Activated naive CD4-positive, alpha-beta T cell treated with anti-CD3 and anti-CD28 coated beads, Interleukin-2, amount 50 U/mL, for 24 hours (primary cell): Measurements from ENCODE around the gene MDM2.

Experiments used
- H3K27ac Mint-ChIP-seq: one replicate; pipeline ENCODE4 v1.8.0; 2021; ENCODE audit warnings: mild to moderate bottlenecking, mixed read lengths
- H3K27me3 Mint-ChIP-seq: one replicate; pipeline ENCODE4 v1.8.0; 2021; ENCODE audit warnings: mixed read lengths
- H3K36me3 Mint-ChIP-seq: one replicate; pipeline ENCODE4 v1.8.0; 2021; ENCODE audit warnings: mixed read lengths
- H3K4me1 Mint-ChIP-seq: one replicate; pipeline ENCODE4 v1.8.0; 2021; ENCODE audit warnings: mixed read lengths
- H3K4me3 Mint-ChIP-seq: one replicate; pipeline ENCODE4 v1.8.0; 2021; ENCODE audit warnings: mild to moderate bottlenecking, mixed read lengths
- H3K9me3 Mint-ChIP-seq: one replicate; pipeline ENCODE4 v1.8.0; 2021; ENCODE audit warnings: mixed read lengths

MDM2 gene

DNA sequence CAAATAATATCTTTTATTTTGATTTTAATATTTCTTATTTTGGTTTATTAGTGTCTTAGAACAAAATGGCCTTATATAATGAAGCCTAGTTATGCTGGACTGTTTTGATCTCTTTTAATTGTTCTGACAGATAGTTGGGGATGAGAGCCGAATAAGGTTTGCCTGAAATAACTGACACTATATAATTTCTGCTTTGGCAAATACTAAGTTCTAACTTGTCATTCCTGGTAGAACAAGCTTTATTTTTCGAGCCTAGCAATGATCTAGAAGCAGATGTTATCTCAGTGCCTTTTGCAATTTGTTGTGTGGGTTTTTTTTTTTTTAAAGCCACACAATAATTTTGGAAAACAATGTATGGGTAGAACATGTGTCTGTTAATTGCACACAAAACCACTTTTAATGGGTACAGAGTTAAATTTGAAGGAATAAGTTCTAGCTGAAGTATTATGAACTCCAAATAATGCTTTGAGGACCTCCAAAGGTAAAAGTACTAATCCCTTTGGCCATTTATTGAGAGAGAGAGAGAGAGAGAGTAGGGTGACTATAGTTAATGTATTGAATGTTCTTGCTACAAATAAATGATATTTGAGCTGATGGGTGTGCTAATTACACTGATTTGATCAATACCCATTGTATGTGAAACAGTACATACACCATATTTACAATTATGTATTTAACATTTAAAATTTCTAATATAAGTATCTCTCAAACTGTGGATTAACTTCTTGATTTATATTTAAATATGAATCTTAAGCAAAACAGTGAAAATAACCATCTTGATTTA is 35.0 kb downstream of the MDM2 start:
- Mint-ChIP-seq H3K9me3 (no peaks in the 10 kb centered on the region), H3K4me1 (peaks cover 17% of the 10 kb centered on the region), H3K27me3 (no peaks in the 10 kb centered on the region), H3K36me3 (peaks cover 19% of the 10 kb centered on the region), H3K4me3 (no peak overlapping the region), H3K27ac (no peak overlapping the region)

- Mint-ChIP-seq H3K4me1 (peaks cover 12% of the 10 kb centered on the region), H3K27me3 (no peaks in the 10 kb centered on the region), H3K27ac (peak overlapping the region; percentile 59), H3K9me3 (no peaks in the 10 kb centered on the region), H3K36me3 (peaks cover 13% of the 10 kb centered on the region), H3K4me3 (no peak overlapping the region)
Observed at GRCh38 chr12:68844318-68844745, 36.4 kb downstream of the MDM2 start.

- no peak overlapping the region for H3K27ac Mint-ChIP-seq
- H3K4me1 Mint-ChIP-seq, result peaks cover 12% of the 10 kb centered on the region
- peaks cover 12% of the 10 kb centered on the region for H3K36me3 Mint-ChIP-seq
- H3K4me3 Mint-ChIP-seq, result no peak overlapping the region
- H3K9me3 Mint-ChIP-seq, result no peaks in the 10 kb centered on the region
- no peaks in the 10 kb centered on the region for H3K27me3 Mint-ChIP-seq
Observed at GRCh38 chr12:68844788-68845695, 37.1 kb downstream of the MDM2 start.

GRCh38 chr12:68846811-68847210 is 38.8 kb downstream of the MDM2 start:
- H3K4me1 Mint-ChIP-seq, result peaks cover 12% of the 10 kb centered on the region
- H3K4me3 Mint-ChIP-seq, result no peak overlapping the region
- H3K27ac Mint-ChIP-seq, result no peak overlapping the region
- H3K27me3 Mint-ChIP-seq, result no peaks in the 10 kb centered on the region
- H3K36me3 Mint-ChIP-seq, result peaks cover 9% of the 10 kb centered on the region
- no peaks in the 10 kb centered on the region for H3K9me3 Mint-ChIP-seq

DNA sequence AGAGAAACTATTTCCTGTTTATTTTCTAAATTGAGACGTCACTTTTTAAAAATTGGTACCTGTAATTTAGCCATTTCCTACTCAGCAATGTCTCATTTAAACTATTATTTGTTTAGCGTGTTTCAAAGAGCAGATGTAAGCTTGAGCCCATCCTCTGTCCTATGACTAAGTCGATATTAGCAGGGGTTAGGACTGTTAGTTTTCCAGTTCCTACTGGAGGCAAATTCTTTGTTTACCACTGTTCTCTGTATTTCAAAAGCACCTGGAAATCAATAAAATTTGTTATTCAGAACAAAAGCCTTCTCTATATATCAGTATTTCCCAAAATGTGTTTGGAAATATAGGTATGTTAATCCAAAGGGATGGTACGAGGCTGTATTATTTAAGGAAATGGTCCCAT is 42.4 kb downstream of the MDM2 start:
- no peak overlapping the region for H3K27ac Mint-ChIP-seq
- H3K36me3 Mint-ChIP-seq, result peaks cover 9% of the 10 kb centered on the region
- H3K27me3 Mint-ChIP-seq, result no peaks in the 10 kb centered on the region
- no peaks in the 10 kb centered on the region for H3K9me3 Mint-ChIP-seq
- H3K4me1 Mint-ChIP-seq, result no peaks in the 10 kb centered on the region
- H3K4me3 Mint-ChIP-seq, result no peak overlapping the region

- no peak overlapping the region for H3K4me3 Mint-ChIP-seq
- H3K36me3 Mint-ChIP-seq, result peaks cover 17% of the 10 kb centered on the region
- H3K9me3 Mint-ChIP-seq, result no peaks in the 10 kb centered on the region
- H3K27me3 Mint-ChIP-seq, result no peaks in the 10 kb centered on the region
- H3K27ac Mint-ChIP-seq, result no peak overlapping the region
- no peaks in the 10 kb centered on the region for H3K4me1 Mint-ChIP-seq
Observed at GRCh38 chr12:68851592-68852306, 43.8 kb downstream of the MDM2 start.

GRCh38 chr12:68853396-68854077 is 45.6 kb downstream of the MDM2 start:
- H3K36me3 Mint-ChIP-seq, result peaks cover 17% of the 10 kb centered on the region
- no peak overlapping the region for H3K4me3 Mint-ChIP-seq
- H3K9me3 Mint-ChIP-seq, result no peaks in the 10 kb centered on the region
- no peak overlapping the region for H3K27ac Mint-ChIP-seq
- H3K4me1 Mint-ChIP-seq, result no peaks in the 10 kb centered on the region
- H3K27me3 Mint-ChIP-seq, result peaks cover 1% of the 10 kb centered on the region

DNA sequence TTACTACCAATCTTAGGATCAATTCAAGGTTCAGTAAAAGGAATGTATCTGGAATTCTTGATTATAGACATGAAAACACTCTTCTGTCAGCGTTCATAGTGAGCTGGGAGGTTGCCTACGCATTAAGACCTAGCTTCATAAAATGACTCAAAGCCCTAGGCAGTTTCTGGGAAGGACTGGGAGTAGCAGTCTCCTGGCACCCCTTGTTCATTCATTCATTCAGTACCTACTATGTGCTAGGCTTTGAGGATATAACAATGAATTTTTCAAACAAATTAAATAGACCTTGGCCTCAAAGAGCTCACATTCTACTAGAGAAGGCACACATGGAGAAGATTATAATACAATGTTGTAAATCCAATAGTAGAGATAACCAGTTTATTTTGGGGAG is 46.1 kb downstream of the MDM2 start:
- H3K36me3 Mint-ChIP-seq, result peaks cover 17% of the 10 kb centered on the region
- no peak overlapping the region for H3K4me3 Mint-ChIP-seq
- H3K27me3 Mint-ChIP-seq, result peaks cover 1% of the 10 kb centered on the region
- H3K9me3 Mint-ChIP-seq, result no peaks in the 10 kb centered on the region
- H3K27ac Mint-ChIP-seq, result no peak overlapping the region
- no peaks in the 10 kb centered on the region for H3K4me1 Mint-ChIP-seq

DNA sequence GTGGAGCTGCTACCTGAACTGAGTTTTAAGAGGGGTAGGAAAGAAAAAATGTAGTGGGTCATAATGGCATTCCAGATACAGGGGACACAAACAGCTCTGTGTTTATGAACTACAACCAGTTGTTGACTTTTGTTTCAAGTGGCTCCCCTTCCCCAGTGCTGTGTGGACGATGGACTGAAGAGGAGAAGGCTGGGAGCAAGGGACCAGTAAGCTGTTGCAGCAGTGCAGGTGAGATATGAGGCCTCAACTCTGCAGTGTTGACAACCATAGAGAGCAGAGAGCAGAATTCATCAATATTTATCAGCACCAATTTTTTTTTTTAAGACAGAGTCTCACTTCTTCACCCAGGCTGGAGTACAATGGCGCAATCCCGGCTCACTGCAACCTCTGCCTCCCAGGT is 46.6 kb downstream of the MDM2 start:
- Mint-ChIP-seq H3K9me3 (no peaks in the 10 kb centered on the region), H3K4me3 (no peak overlapping the region), H3K36me3 (peaks cover 17% of the 10 kb centered on the region), H3K4me1 (no peaks in the 10 kb centered on the region), H3K27me3 (peaks cover 1% of the 10 kb centered on the region), H3K27ac (peak overlapping the region; percentile 38)

- no peaks in the 10 kb centered on the region for H3K4me1 Mint-ChIP-seq
- H3K36me3 Mint-ChIP-seq, result peaks cover 18% of the 10 kb centered on the region
- no peak overlapping the region for H3K27ac Mint-ChIP-seq
- H3K9me3 Mint-ChIP-seq, result no peaks in the 10 kb centered on the region
- no peak overlapping the region for H3K4me3 Mint-ChIP-seq
- H3K27me3 Mint-ChIP-seq, result peaks cover 1% of the 10 kb centered on the region
Observed at GRCh38 chr12:68855111-68855510, 47.1 kb downstream of the MDM2 start.

DNA sequence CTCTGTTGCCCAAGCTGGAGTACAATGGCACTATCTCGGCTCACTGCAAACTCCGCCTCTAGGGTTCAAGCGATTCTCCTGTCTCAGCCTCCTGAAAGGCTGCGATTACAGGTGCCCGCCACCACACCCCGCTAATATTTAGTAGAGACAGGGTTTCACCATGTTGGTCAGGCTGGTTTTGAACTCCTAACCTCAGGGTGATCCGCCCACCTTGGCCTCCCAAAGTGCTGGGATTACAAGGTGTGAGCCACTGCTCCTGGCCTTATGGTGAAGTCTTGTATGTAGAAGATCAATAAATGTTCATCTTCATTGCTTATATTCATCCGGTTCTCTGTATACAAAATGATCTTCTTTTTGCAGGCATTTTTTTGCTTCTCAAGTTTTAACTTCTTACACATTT is 47.8 kb downstream of the MDM2 start:
- Mint-ChIP-seq H3K36me3 (peaks cover 18% of the 10 kb centered on the region), H3K27ac (peak overlapping the region; percentile 8), H3K9me3 (no peaks in the 10 kb centered on the region), H3K4me3 (no peak overlapping the region), H3K27me3 (peaks cover 1% of the 10 kb centered on the region), H3K4me1 (no peaks in the 10 kb centered on the region)

- no peaks in the 10 kb centered on the region for H3K4me1 Mint-ChIP-seq
- no peak overlapping the region for H3K27ac Mint-ChIP-seq
- H3K9me3 Mint-ChIP-seq, result no peaks in the 10 kb centered on the region
- H3K27me3 Mint-ChIP-seq, result peaks cover 1% of the 10 kb centered on the region
- peaks cover 20% of the 10 kb centered on the region for H3K36me3 Mint-ChIP-seq
- H3K4me3 Mint-ChIP-seq, result no peak overlapping the region
Observed at GRCh38 chr12:68856510-68856909, 48.5 kb downstream of the MDM2 start.

DNA sequence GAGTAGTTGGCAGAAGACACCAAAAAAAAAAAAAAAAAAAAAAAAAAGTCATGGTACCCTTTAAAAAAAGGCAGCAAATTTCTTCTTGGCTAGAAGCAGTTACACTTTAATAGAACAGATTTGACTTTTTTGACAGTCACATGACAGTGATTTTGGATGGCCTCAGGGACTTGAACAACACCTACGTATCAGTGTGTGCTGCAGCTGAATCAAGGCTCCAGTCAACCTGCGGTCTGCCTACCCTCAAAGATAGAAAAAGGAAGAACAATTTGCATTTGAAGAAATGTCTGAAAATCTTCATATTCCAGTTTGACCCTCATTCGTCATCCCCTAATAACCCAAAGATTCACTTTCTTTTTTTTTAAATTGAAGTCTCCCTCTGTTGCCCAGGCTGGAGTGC is 53.9 kb downstream of the MDM2 start:
- Mint-ChIP-seq H3K27me3 (peaks cover 1% of the 10 kb centered on the region), H3K9me3 (no peaks in the 10 kb centered on the region), H3K4me3 (no peak overlapping the region), H3K27ac (no peak overlapping the region), H3K36me3 (peaks cover 5% of the 10 kb centered on the region), H3K4me1 (peaks cover 7% of the 10 kb centered on the region)

DNA sequence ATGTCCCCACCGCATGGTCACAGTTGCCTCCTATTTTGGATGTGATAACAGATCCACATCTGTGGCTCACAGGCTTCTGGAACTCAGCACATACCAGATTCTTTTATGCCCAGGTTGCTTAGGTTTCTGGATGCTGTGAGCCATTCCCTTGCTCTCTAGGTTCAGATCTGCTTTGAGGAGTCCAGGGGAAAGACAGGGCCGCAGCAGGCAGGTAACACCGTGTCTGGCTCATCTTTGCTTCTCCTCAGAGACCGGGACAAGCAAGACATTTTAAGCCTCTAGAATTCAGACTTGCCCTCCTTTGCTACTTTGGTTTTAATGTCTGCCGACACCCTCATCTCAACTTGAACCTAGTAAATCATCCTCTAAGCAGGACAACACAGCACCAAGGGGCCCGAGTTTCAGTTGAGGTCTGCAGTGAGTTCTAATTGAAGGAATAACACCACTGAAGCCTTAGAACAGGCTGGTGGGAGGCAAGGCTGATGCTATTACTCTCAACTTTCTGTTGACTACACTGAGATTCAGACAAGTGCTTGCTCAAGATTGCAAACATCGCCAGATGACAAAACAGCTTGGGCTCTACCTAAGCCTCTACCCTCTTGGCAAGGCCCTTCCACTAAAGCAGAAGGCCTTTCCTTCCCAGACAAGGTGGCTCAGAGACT is 55.3 kb downstream of the MDM2 start:
- no peaks in the 10 kb centered on the region for H3K27me3 Mint-ChIP-seq
- H3K4me1 Mint-ChIP-seq, result peaks cover 7% of the 10 kb centered on the region
- peaks cover 3% of the 10 kb centered on the region for H3K36me3 Mint-ChIP-seq
- no peaks in the 10 kb centered on the region for H3K9me3 Mint-ChIP-seq
- H3K27ac Mint-ChIP-seq, result no peak overlapping the region
- H3K4me3 Mint-ChIP-seq, result no peak overlapping the region
